K562 (cell line): ENCODE measurements around the gene TBC1D12. TPM values are rescaled to one million over a fixed set of nuclear protein-coding genes. Genes with fewer than 3 reads are reported as not detected.

Experiments used
- ATAC-seq: fragments of 200-7000 bp; cut with Tn5 transposase; 3 replicates; pipeline ENCODE4 v1.9.1; 2020; ENCODE audit warnings: moderate library complexity
- BruUV-seq: library from RNA; stranded (reverse); fragments of 400-500 nt; replicated peaks from 2 replicates; lab custom pipeline; 2021; lab: Mats Ljungman, UMichigan
- CTCF ChIA-PET: fragments of 300-600 bp; formaldehyde crosslinking; extraction: SDS; loops from one replicate; lab custom pipeline; 2021; ENCODE audit warnings: low intra/inter-chr PET ratio; lab: Yijun Ruan, JAX
- POLR2A ChIA-PET: fragments of 300-600, 350-650 bp; sonication (Branson Sonifier 250); formaldehyde crosslinking; extraction: SDS; loops from one replicate; lab custom pipeline; 2021; ENCODE audit warnings: antibody characterized with exemption, inconsistent platforms; lab: Yijun Ruan, JAX
- DNase-seq, 4 experiments: peaks; one replicate each; pipeline versions ENCODE4 v3.0.0 to v3.0.0-alpha.2; 2011 to 2018; ENCODE audit warnings: low spot score in 3 of 4, mixed read lengths in 3 of 4; ENCODE audit errors: extremely low read depth in 1 of 4
- FAIRE-seq: peaks from 2 replicates; lab custom pipeline; 2011; peaks lifted over from hg19 to GRCh38; lab: Jason Lieb, UNC
- H2AFZ ChIP-seq: 2 replicates; pipeline ENCODE4 v1.6.0; 2011; ENCODE audit warnings: low read depth, low read length, control low read depth, inconsistent platforms
- H3K27ac ChIP-seq: fragments of 200-600 bp; 3 replicates; pipeline ENCODE4 v1.8.0; 2011; ENCODE audit warnings: low read depth, mild to moderate bottlenecking, control low read depth, inconsistent platforms, low read length, moderate library complexity, mixed read lengths; ENCODE audit errors: extremely low read depth
- H3K27me3 ChIP-seq, 2 experiments: fragments of 300-600 bp in 1 of 2; 2 replicates in 1 of 2; 3 replicates in 1 of 2; pipeline versions ENCODE4 v1.6.0 to v1.8.0; 2011; ENCODE audit warnings: inconsistent platforms in 2 of 2, low read length in 2 of 2, mild to moderate bottlenecking in 1 of 2, mixed read lengths in 1 of 2, moderate library complexity in 1 of 2; ENCODE audit not compliant: control insufficient read depth in 2 of 2, insufficient read depth in 2 of 2
- H3K36me3 ChIP-seq: fragments of 300-600 bp; 3 replicates; pipeline ENCODE4 v1.8.0; 2011; ENCODE audit warnings: mild to moderate bottlenecking, low read length, inconsistent platforms; ENCODE audit not compliant: control insufficient read depth, insufficient read depth
- H3K4me1 ChIP-seq, 2 experiments: fragments of 200-600 bp in 1 of 2; replicated peaks in 1 of 2; 2 replicates in 1 of 2; 3 replicates in 1 of 2; pipeline versions ENCODE4 v1.5.1 to v1.8.0; 2011; ENCODE audit warnings: inconsistent platforms in 2 of 2, low read length in 2 of 2, mild to moderate bottlenecking in 1 of 2, mixed read lengths in 1 of 2, moderate library complexity in 1 of 2; ENCODE audit not compliant: control insufficient read depth in 2 of 2, insufficient read depth in 2 of 2
- H3K4me2 ChIP-seq: 2 replicates; pipeline ENCODE4 v1.6.1; 2011; ENCODE audit warnings: low read length, control low read depth, inconsistent platforms, mixed read lengths; ENCODE audit not compliant: insufficient read depth
- H3K4me3 ChIP-seq: fragments of 200-600 bp; sonication (generic), shearing (Covaris generic); 2 replicates; pipeline ENCODE4 v1.5.1; 2016; ENCODE audit warnings: control low read depth, inconsistent platforms
- H3K79me2 ChIP-seq: fragments of 200-600 bp; 3 replicates; pipeline ENCODE4 v1.8.0; 2011; ENCODE audit warnings: low read length, inconsistent platforms; ENCODE audit not compliant: control insufficient read depth, insufficient read depth
- H3K9ac ChIP-seq, 2 experiments: 2 replicates each; pipeline versions ENCODE4 v1.6.0 to v1.6.1; 2011; ENCODE audit warnings: low read depth in 2 of 2, low read length in 2 of 2, control low read depth in 1 of 2, inconsistent platforms in 1 of 2, mild to moderate bottlenecking in 1 of 2, mixed read lengths in 1 of 2; ENCODE audit not compliant: insufficient read depth in 1 of 2
- H3K9me1 ChIP-seq: one replicate; pipeline ENCODE4 v1.6.0; 2011; ENCODE audit warnings: inconsistent platforms, mild to moderate bottlenecking, low read length, moderate library complexity; ENCODE audit not compliant: control insufficient read depth, insufficient read depth
- H3K9me3 ChIP-seq: replicated peaks from 2 replicates; pipeline ENCODE4 v1.5.1; 2011; ENCODE audit warnings: low read depth, low read length, inconsistent platforms; ENCODE audit not compliant: control insufficient read depth, insufficient read depth
- H4K20me1 ChIP-seq: replicated peaks from 2 replicates; pipeline ENCODE4 v1.6.1; 2011; ENCODE audit warnings: low read length, inconsistent platforms, mixed read lengths; ENCODE audit not compliant: control insufficient read depth, insufficient read depth
- ETS1 ChIP-seq: conservative IDR thresholded peaks from 2 replicates; pipeline ENCODE4 v1.6.1; 2011; ENCODE audit warnings: low read depth, mild to moderate bottlenecking, low read length; ENCODE audit not compliant: control insufficient read depth
- FOXM1 ChIP-seq, 2 experiments: fragments of 450-650 bp in 1 of 2; sonication (generic) in 1 of 2; formaldehyde crosslinking in 1 of 2; IDR thresholded peaks; 2 replicates each; pipeline versions ENCODE4 v1.6.1 to v1.9.0; 2017 to 2022; ENCODE audit warnings: low read depth in 2 of 2, mild to moderate bottlenecking in 2 of 2, missing genetic modification reagents in 1 of 2, moderate library complexity in 1 of 2
- NELFE ChIP-seq: IDR thresholded peaks from 2 replicates; pipeline ENCODE4 v1.6.1; 2011; ENCODE audit warnings: mild to moderate bottlenecking; ENCODE audit not compliant: insufficient read depth, insufficient read length
- SRSF7 ChIP-seq: fragments of 200-400 bp; formaldehyde crosslinking; optimal IDR thresholded peaks from 2 replicates; pipeline ENCODE3; 2017; ENCODE audit warnings: mild to moderate bottlenecking, low read depth, low read length
- TAF7 ChIP-seq: fragments of 450-650 bp; IDR thresholded peaks from 2 replicates; pipeline ENCODE4 v1.6.1; 2016; ENCODE audit warnings: missing genetic modification characterization, missing compliant biosample characterization
- TAF9B ChIP-seq: fragments of 450-650 bp; IDR thresholded peaks from 2 replicates; pipeline ENCODE4 v1.6.1; 2018; ENCODE audit warnings: mild to moderate bottlenecking; ENCODE audit not compliant: partially characterized antibody
- UBTF ChIP-seq, 2 experiments: IDR thresholded peaks; 2 replicates each; pipeline ENCODE4 v1.6.1; 2012; ENCODE audit warnings: improper control_type of control experiment in 2 of 2, low read depth in 2 of 2, low read length in 2 of 2, borderline replicate concordance in 1 of 2
- ZBTB5 ChIP-seq: fragments of 450-650 bp; IDR thresholded peaks from 2 replicates; pipeline ENCODE4 v1.6.1; 2017; ENCODE audit warnings: antibody characterized with exemption
- ZFP30 ChIP-seq: fragments of 250-450 bp; sonication (Bioruptor Pico); IDR thresholded peaks from 2 replicates; pipeline ENCODE4 v1.8.0; 2022; ENCODE audit warnings: moderate library complexity, mild to moderate bottlenecking, inconsistent platforms, borderline replicate concordance
- ZNF551 ChIP-seq: fragments of 250-450 bp; sonication (Bioruptor Pico); IDR thresholded peaks from 2 replicates; pipeline ENCODE4 v1.5.0; 2021; ENCODE audit warnings: mild to moderate bottlenecking, moderate library complexity
- in situ Hi-C: fragments of 300-500 bp; cut with MboI; formaldehyde crosslinking; loops from 4 replicates; pipeline ENCODE4 v1.15.0; 2018; ENCODE audit warnings: inconsistent platforms, mixed read lengths
- intact Hi-C: fragments of 100-400 bp; cut with micrococcal nuclease; formaldehyde crosslinking; loops from 2 replicates; pipeline ENCODE4 v1.14.2; 2022
- polyA plus RNA-seq, 8 experiments: library from polyadenylated mRNA; depleted of rRNA in 4 of 8; stranded (reverse) in 5 of 8; unstranded in 3 of 8; fragments of >200 nt; fragmentation: Nextera tagmentation in 2 of 8; fragmentation: Illumina TruSeq in 1 of 8; extraction: Ambion mirVana in 2 of 8; extraction: Trizol in 1 of 8; gene quantifications; 2 replicates each; pipeline versions ENCODE4 v1.2.1 to v1.2.3, GENCODE V29; 2011 to 2014; ENCODE audit warnings: inconsistent platforms in 1 of 8, missing spikeins in 1 of 8
- total RNA-seq, 7 experiments: library from RNA; depleted of rRNA in 6 of 7; stranded (reverse); fragments of >200 nt in 6 of 7; fragmentation: Illumina TruSeq in 2 of 7; extraction: Trizol in 2 of 7; gene quantifications; 2 replicates each; pipeline versions ENCODE4 v1.2.1 to v1.2.3, GENCODE V29; 2011 to 2021; ENCODE audit warnings: low replicate concordance in 1 of 7
- TF ChIP-seq, protein P1 (sequence below): fragments of 250-450 bp; sonication (Bioruptor Pico); IDR thresholded peaks from 2 replicates; pipeline ENCODE4 v1.5.0; 2021
- TF ChIP-seq, protein P2 (sequence below): fragments of 450-650 bp; IDR thresholded peaks from 2 replicates; pipeline ENCODE4 v1.6.1; 2018; ENCODE audit warnings: mild to moderate bottlenecking, low read depth; ENCODE audit not compliant: partially characterized antibody

The TBC1D12 gene
- total and polyA plus RNA-seq, 9 of the 15 experiments (the other 6 are each of a cell fraction or from before 2014, with no cell fraction given) = 2.1 to 6.7 (median 3.9) TPM

GRCh38 chr10:94578790-94579189 is 176.4 kb downstream of the TBC1D12 start (continued):
- TF ChIP-seq, protein P1, sequence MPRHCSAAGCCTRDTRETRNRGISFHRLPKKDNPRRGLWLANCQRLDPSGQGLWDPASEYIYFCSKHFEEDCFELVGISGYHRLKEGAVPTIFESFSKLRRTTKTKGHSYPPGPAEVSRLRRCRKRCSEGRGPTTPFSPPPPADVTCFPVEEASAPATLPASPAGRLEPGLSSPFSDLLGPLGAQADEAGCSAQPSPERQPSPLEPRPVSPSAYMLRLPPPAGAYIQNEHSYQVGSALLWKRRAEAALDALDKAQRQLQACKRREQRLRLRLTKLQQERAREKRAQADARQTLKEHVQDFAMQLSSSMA (CRISPR knock-in tag) = no peak
- no peak for TF ChIP-seq ZBTB5
- TF ChIP-seq, all 486 proteins: peak for 0

- POLR2A ChIA-PET = no interaction called here
- TF ChIP-seq TAF7 (no peak), UBTF (IDR thresholded peaks at IDR 0.05; ENCODE audit: borderline replicate concordance in 1 of 2, low read depth in 2 of 2, low read length in 2 of 2) (no peak), ZFP30 (CRISPR knock-in tag) (no peak), ZNF551 (CRISPR knock-in tag) (no peak), ETS1 (no peak), NELFE (no peak), FOXM1 (IDR thresholded peaks at IDR 0.05; ENCODE audit: low read depth) (no peak), FOXM1 (CRISPR knock-in tag; IDR thresholded peaks at IDR 0.05; ENCODE audit: low read depth) (no peak), SRSF7 (no peak), TAF9B (no peak)
- TF ChIP-seq, protein P2, sequence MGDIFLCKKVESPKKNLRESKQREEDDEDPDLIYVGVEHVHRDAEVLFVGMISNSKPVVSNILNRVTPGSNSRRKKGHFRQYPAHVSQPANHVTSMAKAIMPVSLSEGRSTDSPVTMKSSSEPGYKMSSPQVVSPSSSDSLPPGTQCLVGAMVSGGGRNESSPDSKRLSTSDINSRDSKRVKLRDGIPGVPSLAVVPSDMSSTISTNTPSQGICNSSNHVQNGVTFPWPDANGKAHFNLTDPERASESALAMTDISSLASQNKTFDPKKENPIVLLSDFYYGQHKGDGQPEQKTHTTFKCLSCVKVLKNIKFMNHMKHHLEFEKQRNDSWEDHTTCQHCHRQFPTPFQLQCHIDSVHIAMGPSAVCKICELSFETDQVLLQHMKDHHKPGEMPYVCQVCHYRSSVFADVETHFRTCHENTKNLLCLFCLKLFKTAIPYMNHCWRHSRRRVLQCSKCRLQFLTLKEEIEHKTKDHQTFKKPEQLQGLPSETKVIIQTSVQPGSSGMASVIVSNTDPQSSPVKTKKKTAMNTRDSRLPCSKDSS = no peak
Measured at GRCh38 chr10:94583124-94583523, 180.8 kb downstream of the TBC1D12 start.

More at GRCh38 chr10:94583124-94583523, 180.8 kb downstream of the TBC1D12 start:
- no peak for DNase-seq
- no peak for ATAC-seq
- Histone ChIP-seq H2AFZ (no peak overlapping the region), H3K27ac (no peak overlapping the region), H3K9me3 (no peaks in the 10 kb centered on the region), H3K4me3 (no peak overlapping the region), H3K27me3 (no peaks in the 10 kb centered on the region), H4K20me1 (no peaks in the 10 kb centered on the region), H3K9ac (no peak overlapping the region), H3K4me2 (no peak overlapping the region), H3K9me1 (no peaks in the 10 kb centered on the region), H3K36me3 (peaks cover 40% of the 10 kb centered on the region; the same call in 2 of the 3 replicates), H3K79me2 (no peaks in the 10 kb centered on the region), H3K4me1 (no peaks in the 10 kb centered on the region)
- CTCF ChIA-PET = no interaction called here
- intact Hi-C loops (no loop called here), in situ Hi-C loops (no loop called here)
- no peak for FAIRE-seq
- BruUV-seq = no TSS peak
